GM12892 (cell line): ENCODE measurements around the gene CALML5.

Experiments used
- POLR2A ChIP-seq: IDR thresholded peaks from 2 replicates; pipeline ENCODE4 v1.6.1; 2011; ENCODE audit warnings: low read depth, low read length, control low read depth
- POLR2AphosphoS5 ChIP-seq: IDR thresholded peaks from 2 replicates; pipeline ENCODE4 v1.6.1; 2011; ENCODE audit warnings: low read depth, low read length, control low read depth
- TAF1 ChIP-seq: IDR thresholded peaks from 2 replicates; pipeline ENCODE4 v1.6.1; 2011; ENCODE audit warnings: low read depth, mild to moderate bottlenecking, control low read depth, low read length, borderline replicate concordance

- TF ChIP-seq POLR2A (no peak), POLR2AphosphoS5 (no peak), TAF1 (no peak)
Measured at GRCh38 chr10:5485290-5485689, 14.1 kb downstream of the CALML5 start.
